ENCODE data around the gene DHX40. TPM values are rescaled to one million over a fixed set of nuclear protein-coding genes. Genes with fewer than 3 reads are reported as not detected.
A peak's percentile ranks its signal among the peaks of the same experiment; 100 is the strongest.

Gene DHX40
- total and polyA plus RNA-seq, 2 of the 13 experiments (the other 11 are each of a cell fraction or from before 2014, with no cell fraction given), result 22.2 to 37.0 TPM

DNA sequence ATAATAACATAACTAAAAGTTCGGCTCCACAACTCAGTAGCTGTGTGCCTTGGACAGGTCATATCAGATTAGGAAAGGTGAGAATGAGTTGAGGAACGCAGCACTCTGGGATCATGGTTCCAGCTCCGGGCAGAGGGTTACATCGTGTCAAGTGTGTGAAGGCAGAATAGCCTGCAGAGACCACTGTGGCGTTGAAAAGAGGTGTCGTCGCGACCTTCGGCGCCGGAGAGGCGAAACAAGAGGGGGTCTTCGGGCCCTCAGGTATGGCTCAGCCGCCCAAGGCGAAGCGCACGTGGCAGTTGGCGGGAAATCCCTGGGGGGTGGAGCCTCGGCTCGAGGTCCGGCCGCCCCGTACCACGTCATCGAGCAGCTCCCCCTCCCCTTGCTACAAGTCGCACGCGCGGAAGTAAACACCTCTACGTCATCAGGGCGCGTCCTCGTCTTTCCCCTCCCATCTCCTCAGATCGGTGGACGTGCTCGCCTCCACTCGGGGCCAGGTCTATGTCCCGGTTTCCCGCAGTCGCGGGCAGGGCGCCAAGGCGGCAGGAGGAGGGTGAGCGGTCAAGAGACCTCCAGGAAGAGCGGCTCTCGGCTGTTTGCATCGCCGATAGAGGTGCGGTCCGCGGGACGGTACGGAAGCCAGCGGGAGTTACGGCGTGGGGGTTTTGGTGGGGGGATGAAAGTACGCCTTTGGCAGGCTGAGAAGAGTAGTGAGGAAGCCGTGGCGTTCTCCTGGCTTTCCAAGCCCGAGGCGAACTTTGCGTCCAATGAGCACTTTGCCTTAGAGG lies at the start of gene DHX40 (continued):
- TF ChIP-seq SMC3 (IDR thresholded peaks at IDR 0.05; ENCODE audit: low read length), result no peak
- no peak for TF ChIP-seq SCMH1 (CRISPR knock-in tag; IDR thresholded peaks at IDR 0.05; ENCODE audit: borderline replicate concordance)
- TF ChIP-seq ZNF331 (CRISPR knock-in tag; IDR thresholded peaks at IDR 0.05), result peak; percentile 89
- TF ChIP-seq HOXD1 (CRISPR knock-in tag; IDR thresholded peaks at IDR 0.05), result peak; percentile 57; the same call in 1 of the 2 replicates
- peak; percentile 51; the same call in 1 of the 2 replicates for TF ChIP-seq ZC3H4 (CRISPR knock-in tag; IDR thresholded peaks at IDR 0.05; ENCODE audit: borderline replicate concordance)
- peak; percentile 68; the same call in 1 of the 2 replicates for TF ChIP-seq ZNF556 (CRISPR knock-in tag; IDR thresholded peaks at IDR 0.05; ENCODE audit: borderline replicate concordance)
- no peak for TF ChIP-seq NCOA5 (CRISPR knock-in tag; IDR thresholded peaks at IDR 0.05)
- TF ChIP-seq HINFP (CRISPR knock-in tag; IDR thresholded peaks at IDR 0.05; ENCODE audit: low read depth), result peak; percentile 95
- peak; percentile 69 for TF ChIP-seq BHLHE40 (IDR thresholded peaks at IDR 0.05; ENCODE audit: low read length)
- peak; percentile 78; the same call in 1 of the 2 replicates for TF ChIP-seq GMEB1 (CRISPR knock-in tag; IDR thresholded peaks at IDR 0.05; ENCODE audit: borderline replicate concordance)
- TF ChIP-seq, protein P1, sequence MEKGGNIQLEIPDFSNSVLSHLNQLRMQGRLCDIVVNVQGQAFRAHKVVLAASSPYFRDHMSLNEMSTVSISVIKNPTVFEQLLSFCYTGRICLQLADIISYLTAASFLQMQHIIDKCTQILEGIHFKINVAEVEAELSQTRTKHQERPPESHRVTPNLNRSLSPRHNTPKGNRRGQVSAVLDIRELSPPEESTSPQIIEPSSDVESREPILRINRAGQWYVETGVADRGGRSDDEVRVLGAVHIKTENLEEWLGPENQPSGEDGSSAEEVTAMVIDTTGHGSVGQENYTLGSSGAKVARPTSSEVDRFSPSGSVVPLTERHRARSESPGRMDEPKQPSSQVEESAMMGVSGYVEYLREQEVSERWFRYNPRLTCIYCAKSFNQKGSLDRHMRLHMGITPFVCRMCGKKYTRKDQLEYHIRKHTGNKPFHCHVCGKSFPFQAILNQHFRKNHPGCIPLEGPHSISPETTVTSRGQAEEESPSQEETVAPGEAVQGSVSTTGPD (CRISPR knock-in tag; IDR thresholded peaks at IDR 0.05), result no peak
- TF ChIP-seq ZNF280D (CRISPR knock-in tag; IDR thresholded peaks at IDR 0.05), result peak; percentile 97
- TF ChIP-seq SALL2 (CRISPR knock-in tag; IDR thresholded peaks at IDR 0.05), result peak; percentile 86; the same call in 1 of the 2 replicates
- no peak for TF ChIP-seq NFE2L2 (IDR thresholded peaks at IDR 0.05; ENCODE audit: low read length)
- TF ChIP-seq ATF7 (IDR thresholded peaks at IDR 0.05), result peak; percentile 50
- TF ChIP-seq ATF7 (CRISPR knock-in tag; IDR thresholded peaks at IDR 0.05), result peak; percentile 49; the same call in 1 of the 2 replicates
- no peak for TF ChIP-seq CAMTA2 (CRISPR knock-in tag; IDR thresholded peaks at IDR 0.05; ENCODE audit: borderline replicate concordance)
- TF ChIP-seq, protein P2, sequence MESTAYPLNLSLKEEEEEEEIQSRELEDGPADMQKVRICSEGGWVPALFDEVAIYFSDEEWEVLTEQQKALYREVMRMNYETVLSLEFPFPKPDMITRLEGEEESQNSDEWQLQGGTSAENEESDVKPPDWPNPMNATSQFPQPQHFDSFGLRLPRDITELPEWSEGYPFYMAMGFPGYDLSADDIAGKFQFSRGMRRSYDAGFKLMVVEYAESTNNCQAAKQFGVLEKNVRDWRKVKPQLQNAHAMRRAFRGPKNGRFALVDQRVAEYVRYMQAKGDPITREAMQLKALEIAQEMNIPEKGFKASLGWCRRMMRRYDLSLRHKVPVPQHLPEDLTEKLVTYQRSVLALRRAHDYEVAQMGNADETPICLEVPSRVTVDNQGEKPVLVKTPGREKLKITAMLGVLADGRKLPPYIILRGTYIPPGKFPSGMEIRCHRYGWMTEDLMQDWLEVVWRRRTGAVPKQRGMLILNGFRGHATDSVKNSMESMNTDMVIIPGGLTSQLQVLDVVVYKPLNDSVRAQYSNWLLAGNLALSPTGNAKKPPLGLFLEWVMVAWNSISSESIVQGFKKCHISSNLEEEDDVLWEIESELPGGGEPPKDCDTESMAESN (CRISPR knock-in tag; conservative IDR thresholded peaks at IDR 0.05), result peak; percentile 39; the same call in 1 of the 2 replicates

Data from HepG2 (cell line).